ENCODE data around the gene DTNA.
"Not testable (repeated sequence)": the region's sequence is repeated elsewhere in the genome, so short reads cannot be mapped to it uniquely, and the experiment has no call there.

Gene DTNA
- total RNA-seq: 0 to 0.19 (median 0) reads per million in 3 experiments

- no peak for DNase-seq
These were observed at the start of gene DTNA for GRCh38 chr18:34709750-34710441. TSS of gene DTNA (plus strand) at chr18:34710298. CDS start at chr18:34755977, 45,679 bp downstream.

- no peak for DNase-seq
These were observed 49.5 kb upstream of the DTNA start for GRCh38 chr18:34660572-34660971.

- DNase-seq: no peak
These were observed 48.5 kb upstream of the DTNA start for GRCh38 chr18:34661464-34662087.

- DNase-seq: no peak
These were observed 33.1 kb upstream of the DTNA start for GRCh38 chr18:34676816-34677574.

- not testable (repeated sequence) for DNase-seq
These were observed 20.3 kb upstream of the DTNA start for GRCh38 chr18:34689750-34690149.

- no peak for DNase-seq
These were observed 18.5 kb upstream of the DTNA start for GRCh38 chr18:34691614-34692013.

- DNase-seq: no peak
These were observed 15.4 kb upstream of the DTNA start for GRCh38 chr18:34694591-34695165.

GRCh38 chr18:34695310-34695709 lies 14.8 kb upstream of the DTNA start:
- no peak for DNase-seq

GRCh38 chr18:34696671-34697070 lies 13.4 kb upstream of the DTNA start:
- no peak for DNase-seq

- DNase-seq: no peak
These were observed 12.9 kb upstream of the DTNA start for GRCh38 chr18:34697233-34697632.

- no peak for DNase-seq
These were observed 12.2 kb upstream of the DTNA start for GRCh38 chr18:34697891-34698290.

- DNase-seq: no peak
These were observed 8.2 kb upstream of the DTNA start for GRCh38 chr18:34701911-34702310.

GRCh38 chr18:34702814-34703213 lies 7.3 kb upstream of the DTNA start:
- DNase-seq: no peak

- no peak for DNase-seq
These were observed 6.0 kb upstream of the DTNA start for GRCh38 chr18:34704074-34704473.

- DNase-seq: no peak
These were observed 5.3 kb upstream of the DTNA start for GRCh38 chr18:34704823-34705222.

GRCh38 chr18:34707670-34708069 lies 2.4 kb upstream of the DTNA start:
- no peak for DNase-seq

- DNase-seq: no peak
These were observed 994 bp upstream of the DTNA start for GRCh38 chr18:34709104-34709503.

GRCh38 chr18:34710458-34710914 lies 388 bp downstream of the DTNA start:
- no peak for DNase-seq

- DNase-seq: no peak
These were observed 836 bp downstream of the DTNA start for GRCh38 chr18:34710934-34711333.

GRCh38 chr18:34716111-34716510 lies 6.0 kb downstream of the DTNA start:
- not testable (repeated sequence) for DNase-seq

GRCh38 chr18:34718610-34719009 lies 8.5 kb downstream of the DTNA start:
- no peak for DNase-seq

- DNase-seq: no peak
These were observed 10.1 kb downstream of the DTNA start for GRCh38 chr18:34720220-34720619.

GRCh38 chr18:34723143-34723542 lies 13.0 kb downstream of the DTNA start:
- no peak for DNase-seq
